Body of pancreas (tissue), 4 donors: Measurements from ENCODE around the gene KRT83.

Experiments
- POLR2A ChIP-seq, 3 donors: fragments of 450-650 bp; IDR thresholded peaks; one replicate each; pipeline ENCODE4 v1.6.1; 2016; ENCODE audit warnings: antibody characterized with exemption in 3 of 3, mild to moderate bottlenecking in 2 of 3
- TF ChIP-seq, protein P1 (sequence below), 7 experiments: fragments of 450-650 bp in 4 of 7; fragments of 200-600 bp in 3 of 7; sonication (generic) in 3 of 7; IDR thresholded peaks; one replicate each; pipeline ENCODE4 v1.5.1; 2016 to 2019; ENCODE audit warnings: antibody characterized with exemption in 7 of 7

DNA sequence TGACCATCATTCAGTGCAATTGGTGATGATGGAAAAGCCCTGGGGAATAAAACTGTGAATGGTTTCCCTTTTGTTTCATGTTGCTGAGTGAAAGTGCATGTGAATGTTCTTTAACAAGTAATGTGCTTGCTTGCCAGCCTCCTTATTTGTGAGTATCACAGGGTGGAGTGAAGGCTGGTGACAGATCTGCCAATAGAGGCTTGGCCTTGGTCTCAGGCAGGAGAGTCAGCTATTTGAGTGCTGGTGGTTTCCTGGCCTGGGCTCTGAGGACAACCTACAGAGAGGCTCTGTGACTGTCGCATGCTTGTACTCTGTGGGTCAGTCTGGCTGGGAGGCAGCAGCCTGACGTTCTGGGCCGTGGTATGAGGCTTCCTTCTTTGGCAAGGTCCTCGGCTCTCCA is 25.4 kb upstream of the KRT83 start:
- TF ChIP-seq POLR2A (IDR thresholded peaks at IDR 0.05): no peak
- TF ChIP-seq, protein P1, sequence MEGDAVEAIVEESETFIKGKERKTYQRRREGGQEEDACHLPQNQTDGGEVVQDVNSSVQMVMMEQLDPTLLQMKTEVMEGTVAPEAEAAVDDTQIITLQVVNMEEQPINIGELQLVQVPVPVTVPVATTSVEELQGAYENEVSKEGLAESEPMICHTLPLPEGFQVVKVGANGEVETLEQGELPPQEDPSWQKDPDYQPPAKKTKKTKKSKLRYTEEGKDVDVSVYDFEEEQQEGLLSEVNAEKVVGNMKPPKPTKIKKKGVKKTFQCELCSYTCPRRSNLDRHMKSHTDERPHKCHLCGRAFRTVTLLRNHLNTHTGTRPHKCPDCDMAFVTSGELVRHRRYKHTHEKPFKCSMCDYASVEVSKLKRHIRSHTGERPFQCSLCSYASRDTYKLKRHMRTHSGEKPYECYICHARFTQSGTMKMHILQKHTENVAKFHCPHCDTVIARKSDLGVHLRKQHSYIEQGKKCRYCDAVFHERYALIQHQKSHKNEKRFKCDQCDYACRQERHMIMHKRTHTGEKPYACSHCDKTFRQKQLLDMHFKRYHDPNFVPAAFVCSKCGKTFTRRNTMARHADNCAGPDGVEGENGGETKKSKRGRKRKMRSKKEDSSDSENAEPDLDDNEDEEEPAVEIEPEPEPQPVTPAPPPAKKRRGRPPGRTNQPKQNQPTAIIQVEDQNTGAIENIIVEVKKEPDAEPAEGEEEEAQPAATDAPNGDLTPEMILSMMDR (IDR thresholded peaks at IDR 0.05): no peak
